ENCODE measurements around the gene TSTD1.

DNA sequence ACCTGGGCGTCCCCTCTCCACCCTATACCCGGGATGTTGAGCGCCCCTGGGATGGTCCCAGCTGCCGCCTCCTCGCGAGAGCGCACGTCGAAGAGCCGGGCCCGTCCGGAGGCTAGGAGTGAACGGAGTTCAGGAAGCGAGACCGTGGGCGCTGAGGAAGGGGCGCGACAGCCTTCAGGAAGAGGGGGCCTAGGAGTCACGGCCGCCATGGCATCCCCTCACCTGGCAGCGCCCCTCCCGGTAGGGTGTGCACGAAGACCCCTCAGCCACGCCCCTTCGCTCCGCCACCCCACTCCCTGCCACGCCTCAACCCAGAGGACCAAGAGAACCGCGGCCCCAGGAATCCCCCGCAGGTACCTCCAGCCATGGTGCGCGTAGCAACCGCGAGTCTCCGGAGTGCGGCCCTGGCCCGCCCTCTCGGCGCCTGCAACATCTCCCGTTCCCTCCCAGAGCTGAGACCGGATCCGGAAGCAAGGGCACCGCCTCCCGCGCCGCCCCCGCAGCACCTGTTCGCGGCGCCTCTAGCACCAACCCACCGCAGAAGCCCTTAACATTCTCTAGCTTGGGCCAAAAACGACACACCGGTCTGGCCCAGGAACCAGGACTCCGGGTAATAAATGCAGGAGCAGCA lies at the start of gene TSTD1:
- TF ChIP-seq, protein P1, sequence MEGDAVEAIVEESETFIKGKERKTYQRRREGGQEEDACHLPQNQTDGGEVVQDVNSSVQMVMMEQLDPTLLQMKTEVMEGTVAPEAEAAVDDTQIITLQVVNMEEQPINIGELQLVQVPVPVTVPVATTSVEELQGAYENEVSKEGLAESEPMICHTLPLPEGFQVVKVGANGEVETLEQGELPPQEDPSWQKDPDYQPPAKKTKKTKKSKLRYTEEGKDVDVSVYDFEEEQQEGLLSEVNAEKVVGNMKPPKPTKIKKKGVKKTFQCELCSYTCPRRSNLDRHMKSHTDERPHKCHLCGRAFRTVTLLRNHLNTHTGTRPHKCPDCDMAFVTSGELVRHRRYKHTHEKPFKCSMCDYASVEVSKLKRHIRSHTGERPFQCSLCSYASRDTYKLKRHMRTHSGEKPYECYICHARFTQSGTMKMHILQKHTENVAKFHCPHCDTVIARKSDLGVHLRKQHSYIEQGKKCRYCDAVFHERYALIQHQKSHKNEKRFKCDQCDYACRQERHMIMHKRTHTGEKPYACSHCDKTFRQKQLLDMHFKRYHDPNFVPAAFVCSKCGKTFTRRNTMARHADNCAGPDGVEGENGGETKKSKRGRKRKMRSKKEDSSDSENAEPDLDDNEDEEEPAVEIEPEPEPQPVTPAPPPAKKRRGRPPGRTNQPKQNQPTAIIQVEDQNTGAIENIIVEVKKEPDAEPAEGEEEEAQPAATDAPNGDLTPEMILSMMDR (IDR thresholded peaks at IDR 0.05; ENCODE audit: poor library complexity): no peak
- TF ChIP-seq EZH2phosphoT487 (IDR thresholded peaks at IDR 0.05; ENCODE audit: low read depth, severe bottlenecking, unreplicated experiment): no peak

Measured in hepatocyte (in vitro differentiated cells).